Endothelial cell of umbilical vein (primary cell): ENCODE measurements around the gene ZNF628. TPM values are rescaled to one million over a fixed set of nuclear protein-coding genes. Genes with fewer than 3 reads are reported as not detected.

ENCODE experiments used
- BruUV-seq: library from RNA; stranded (reverse); fragments of 400-500 nt; replicated peaks from 2 replicates; lab custom pipeline; 2021; lab: Mats Ljungman, UMichigan
- CTCF ChIA-PET: fragments of 300-600, 350-600 bp; sonication (Branson Sonifier 250); formaldehyde crosslinking; loops from one replicate; lab custom pipeline; 2021; ENCODE audit warnings: antibody characterized with exemption, inconsistent platforms; lab: Charles Lee
- POLR2A ChIA-PET: fragments of 300-600, 350-600 bp; sonication (Branson Sonifier 250); formaldehyde crosslinking; loops from one replicate; lab custom pipeline; 2021; ENCODE audit warnings: antibody characterized with exemption, inconsistent platforms; lab: Charles Lee
- DNase-seq: peaks from one replicate; pipeline ENCODE4 v3.0.0-alpha.2; 2011; ENCODE audit warnings: low read depth, low spot score
- FAIRE-seq: peaks from 2 replicates; lab custom pipeline; 2011; peaks lifted over from hg19 to GRCh38; lab: Jason Lieb, UNC
- H2AFZ ChIP-seq: 2 replicates; pipeline ENCODE4 v1.6.0; 2012; ENCODE audit warnings: low read depth, low read length, control low read depth, inconsistent platforms
- H3K27ac ChIP-seq: 2 replicates; pipeline ENCODE4 v1.5.1; 2011; ENCODE audit warnings: low read depth, mild to moderate bottlenecking, control low read depth, low read length, moderate library complexity; ENCODE audit not compliant: insufficient read depth
- H3K27me3 ChIP-seq, 2 experiments: 2 replicates each; pipeline versions ENCODE4 v1.6.0 to v1.6.1; 2011; ENCODE audit warnings: low read length in 2 of 2, mixed read lengths in 1 of 2; ENCODE audit not compliant: control insufficient read depth in 2 of 2, insufficient read depth in 2 of 2
- H3K36me3 ChIP-seq, 2 experiments: 2 replicates in 1 of 2; 3 replicates in 1 of 2; pipeline ENCODE4 v1.5.1; 2011; ENCODE audit warnings: low read length in 2 of 2, mild to moderate bottlenecking in 1 of 2, moderate library complexity in 1 of 2; ENCODE audit not compliant: control insufficient read depth in 2 of 2, insufficient read depth in 2 of 2; ENCODE audit errors: extremely low read depth in 1 of 2
- H3K4me1 ChIP-seq: 3 replicates; pipeline ENCODE4 v1.5.1; 2011; ENCODE audit warnings: mild to moderate bottlenecking, low read length; ENCODE audit not compliant: control insufficient read depth, insufficient read depth; ENCODE audit errors: extremely low read depth
- H3K4me2 ChIP-seq: 2 replicates; pipeline ENCODE4 v1.6.1; 2011; ENCODE audit warnings: low read length, control low read depth, mixed read lengths; ENCODE audit not compliant: insufficient read depth
- H3K4me3 ChIP-seq, 3 experiments: fragments of 200-600 bp in 1 of 3; sonication (generic), shearing (Covaris generic) in 1 of 3; replicated peaks in 1 of 3; 2 replicates each; pipeline ENCODE4 v1.5.1; 2011 to 2016; ENCODE audit warnings: control low read depth in 3 of 3, low read length in 3 of 3, mild to moderate bottlenecking in 2 of 3, inconsistent platforms in 1 of 3, low read depth in 1 of 3, moderate library complexity in 1 of 3; ENCODE audit not compliant: insufficient read depth in 1 of 3
- H3K79me2 ChIP-seq: 2 replicates; pipeline ENCODE4 v1.6.0; 2012; ENCODE audit warnings: low read length, inconsistent platforms; ENCODE audit not compliant: control insufficient read depth, insufficient read depth
- H3K9ac ChIP-seq: replicated peaks from 2 replicates; pipeline ENCODE3; 2011; ENCODE audit warnings: low read length, control low read depth; ENCODE audit not compliant: insufficient read depth; ENCODE audit errors: extremely low read depth
- H3K9me1 ChIP-seq: replicated peaks from 3 replicates; pipeline ENCODE4 v1.6.0; 2011; ENCODE audit warnings: mild to moderate bottlenecking, low read length; ENCODE audit not compliant: control insufficient read depth, insufficient read depth; ENCODE audit errors: extremely low read depth
- H3K9me3 ChIP-seq: replicated peaks from 2 replicates; pipeline ENCODE4 v1.5.1; 2012; ENCODE audit warnings: low read length, inconsistent platforms; ENCODE audit not compliant: control insufficient read depth, insufficient read depth
- H4K20me1 ChIP-seq: replicated peaks from 2 replicates; pipeline ENCODE3; 2011; ENCODE audit warnings: mild to moderate bottlenecking, low read length; ENCODE audit not compliant: control insufficient read depth, insufficient read depth; ENCODE audit errors: extremely low read depth
- CTCF ChIP-seq, 2 donors: IDR thresholded peaks; 1 replicate in 1 of 2; 2 replicates in 1 of 2; pipeline ENCODE4 v1.5.1; 2011; ENCODE audit warnings: low read length in 2 of 2, mild to moderate bottlenecking in 2 of 2, moderate library complexity in 2 of 2, control low read depth in 1 of 2, inconsistent platforms in 1 of 2, low read depth in 1 of 2; ENCODE audit not compliant: insufficient read depth in 1 of 2; ENCODE audit errors: extremely low read depth in 1 of 2
- EZH2 ChIP-seq: IDR thresholded peaks from 2 replicates; pipeline ENCODE4 v1.6.1; 2012; ENCODE audit warnings: borderline replicate concordance, low read depth, mild to moderate bottlenecking, moderate library complexity, low read length, inconsistent platforms; ENCODE audit not compliant: severe bottlenecking
- FOS ChIP-seq: IDR thresholded peaks from 2 replicates; pipeline ENCODE4 v1.6.1; 2011; ENCODE audit warnings: mild to moderate bottlenecking, low read length, moderate library complexity, borderline replicate concordance; ENCODE audit not compliant: insufficient read depth
- GATA2 ChIP-seq: IDR thresholded peaks from 2 replicates; pipeline ENCODE4 v1.7.0; 2011; ENCODE audit warnings: low read depth, mild to moderate bottlenecking, moderate library complexity, mixed read lengths, low read length; ENCODE audit not compliant: insufficient read length, insufficient read depth
- JUN ChIP-seq: IDR thresholded peaks from 2 replicates; pipeline ENCODE4 v1.6.1; 2011; ENCODE audit warnings: borderline replicate concordance, low read depth; ENCODE audit not compliant: insufficient read length, insufficient read depth
- MAX ChIP-seq: IDR thresholded peaks from 2 replicates; pipeline ENCODE4 v1.6.1; 2011; ENCODE audit not compliant: insufficient read depth, insufficient read length
- MYC ChIP-seq: IDR thresholded peaks from one replicate; pipeline ENCODE4 v1.6.1; 2011; ENCODE audit warnings: mild to moderate bottlenecking, low read depth, low read length
- POLR2A ChIP-seq: IDR thresholded peaks from 2 replicates; pipeline ENCODE4 v1.6.1; 2012; ENCODE audit warnings: low read depth, mild to moderate bottlenecking, control low read depth, low read length
- POLR2AphosphoS5 ChIP-seq: IDR thresholded peaks from 2 replicates; pipeline ENCODE4 v1.6.1; 2012; ENCODE audit warnings: low read depth, mild to moderate bottlenecking, control low read depth, low read length, moderate library complexity; ENCODE audit not compliant: insufficient read depth
- dilution Hi-C: fragments of 300-500 bp; cut with MboI; formaldehyde crosslinking; loops from one replicate; pipeline ENCODE4 v1.15.0; 2019; ENCODE audit warnings: low sequenced_read_pairs; ENCODE audit not compliant: extremely low pct_ligation_motif_present
- intact Hi-C: fragments of 100-400 bp; cut with micrococcal nuclease; formaldehyde crosslinking; loops from one replicate; pipeline ENCODE4 v1.10.0; 2022
- polyA plus RNA-seq, 4 experiments: library from polyadenylated mRNA; depleted of rRNA in 3 of 4; stranded (reverse) in 3 of 4; unstranded in 1 of 4; fragments of >200 nt; gene quantifications; 2 replicates each; pipeline versions ENCODE4 v1.2.1 to v1.2.3, GENCODE V29; 2011 to 2012; ENCODE audit warnings: missing spikeins in 1 of 4
- total RNA-seq: library from RNA; stranded (reverse); gene quantifications from 2 replicates; pipeline ENCODE4 v1.2.3, GENCODE V29; 2021

Gene ZNF628
- total and polyA plus RNA-seq, 2 donors (not counting 3 experiments of a cell fraction or from before 2014, with no cell fraction given): 2.0 to 10.4 TPM

- Histone ChIP-seq H3K4me3 (no peak overlapping the region), H3K9ac (no peak overlapping the region), H3K79me2 (peaks cover 19% of the 10 kb centered on the region), H3K36me3 (peaks cover 0 to 3% of the 10 kb centered on the region in 2 experiments), H3K9me1 (no peaks in the 10 kb centered on the region), H4K20me1 (no peaks in the 10 kb centered on the region), H3K9me3 (no peaks in the 10 kb centered on the region), H2AFZ (no peak overlapping the region), H3K4me2 (no peak overlapping the region), H3K4me1 (peaks cover 29% of the 10 kb centered on the region), H3K27ac (no peak overlapping the region), H3K27me3 (no peaks in the 10 kb centered on the region)
- FAIRE-seq (no peak), DNase-seq (no peak)
- intact Hi-C loops (no loop called here), dilution Hi-C loops (no loop called here)
- POLR2A ChIA-PET: no interaction called here
- no TSS peak for BruUV-seq
- TF ChIP-seq CTCF (IDR thresholded peaks at IDR 0.05; ENCODE audit: extremely low read depth in 1 of 2, insufficient read depth in 1 of 2, low read depth in 1 of 2, low read length in 2 of 2): no peak
- TF ChIP-seq MAX: no peak
- no peak for TF ChIP-seq GATA2
- TF ChIP-seq FOS: no peak
- TF ChIP-seq EZH2: no peak
- TF ChIP-seq POLR2AphosphoS5: no peak
- no peak for TF ChIP-seq POLR2A
- TF ChIP-seq JUN: no peak
- no peak for TF ChIP-seq MYC
- CTCF ChIA-PET: interaction anchor here (0.6 to 1.4 kb wide), 3 partner anchors 15 to 22 kb away, joined by 4 to 7 read pairs (median 5); no protein-coding TSS in a partner anchor
Observed at GRCh38 chr19:55482156-55482961, 5.9 kb downstream of the ZNF628 start.
